Caco-2 (cell line): Measurements from ENCODE around the gene HPS5. TPM values are rescaled to one million over a fixed set of nuclear protein-coding genes. Genes with fewer than 3 reads are reported as not detected.

Experiments
- BruUV-seq: library from RNA; stranded (reverse); fragments of 400-500 nt; replicated peaks from 2 replicates; lab custom pipeline; 2021; lab: Mats Ljungman, UMichigan
- CTCF ChIA-PET: fragments of 300-600 bp; sonication (Branson Sonifier 250); formaldehyde crosslinking; loops from one replicate; lab custom pipeline; 2022; ENCODE audit warnings: antibody characterized with exemption; lab: Charles Lee
- POLR2A ChIA-PET: fragments of 300-600 bp; sonication (Branson Sonifier 250); formaldehyde crosslinking; loops from one replicate; lab custom pipeline; 2022; ENCODE audit warnings: antibody characterized with exemption; lab: Charles Lee
- DNase-seq, 2 experiments: peaks; one replicate each; pipeline versions ENCODE4 v3.0.0 to v3.0.0-alpha.2; 2020 to 2022
- H3K27me3 ChIP-seq: replicated peaks from 2 replicates; pipeline ENCODE4 v1.6.0; 2011; ENCODE audit warnings: low read length; ENCODE audit not compliant: control insufficient read depth, insufficient read depth
- H3K36me3 ChIP-seq: 2 replicates; pipeline ENCODE4 v1.5.1; 2011; ENCODE audit warnings: low read length; ENCODE audit not compliant: control insufficient read depth, insufficient read depth
- H3K4me1 ChIP-seq: fragments of 250-450 bp; sonication (Bioruptor Pico); 2 replicates; pipeline ENCODE4 v1.5.1; 2020; ENCODE audit warnings: mild to moderate bottlenecking
- H3K4me3 ChIP-seq: 2 replicates; pipeline ENCODE4 v1.5.1; 2011; ENCODE audit warnings: low read depth, mild to moderate bottlenecking, control low read depth, low read length
- H3K9me3 ChIP-seq: fragments of 250-450 bp; sonication (Bioruptor Pico); 2 replicates; pipeline ENCODE4 v1.5.1; 2020; ENCODE audit warnings: mild to moderate bottlenecking, moderate library complexity
- H3K27ac Mint-ChIP-seq: one replicate; pipeline ENCODE4 v1.8.0; 2022; ENCODE audit warnings: mixed read lengths; ENCODE audit not compliant: unreplicated experiment
- H3K27me3 Mint-ChIP-seq: one replicate; pipeline ENCODE4 v1.8.0; 2022; ENCODE audit warnings: mixed read lengths; ENCODE audit not compliant: insufficient read depth, unreplicated experiment
- H3K36me3 Mint-ChIP-seq: one replicate; pipeline ENCODE4 v1.8.0; 2022; ENCODE audit warnings: mild to moderate bottlenecking, mixed read lengths; ENCODE audit not compliant: insufficient read depth, unreplicated experiment
- H3K4me1 Mint-ChIP-seq: one replicate; pipeline ENCODE4 v1.8.0; 2022; ENCODE audit warnings: low read depth, mixed read lengths; ENCODE audit not compliant: unreplicated experiment
- H3K4me3 Mint-ChIP-seq: one replicate; pipeline ENCODE4 v1.8.0; 2022; ENCODE audit warnings: mild to moderate bottlenecking, moderate library complexity, mixed read lengths; ENCODE audit not compliant: unreplicated experiment
- H3K9me3 Mint-ChIP-seq: one replicate; pipeline ENCODE4 v1.8.0; 2022; ENCODE audit warnings: mixed read lengths; ENCODE audit not compliant: unreplicated experiment
- intact Hi-C: fragments of 100-400 bp; cut with micrococcal nuclease; formaldehyde crosslinking; loops from one replicate; pipeline ENCODE4 v1.10.0; 2022; ENCODE audit not compliant: unreplicated experiment
- total RNA-seq: library from RNA; stranded (reverse); gene quantifications from 2 replicates; pipeline ENCODE4 v1.2.3, GENCODE V29; 2022
- TF ChIP-seq, protein P1 (sequence below), 2 experiments: fragments of 200-600 bp in 1 of 2; IDR thresholded peaks; 1 replicate in 1 of 2; 2 replicates in 1 of 2; pipeline versions ENCODE4 v1.5.1 to v1.8.0; 2011 to 2022; ENCODE audit warnings: antibody characterized with exemption in 1 of 2, control low read depth in 1 of 2, inconsistent platforms in 1 of 2, low read depth in 1 of 2, low read length in 1 of 2, mild to moderate bottlenecking in 1 of 2, moderate library complexity in 1 of 2; ENCODE audit not compliant: insufficient read depth in 1 of 2, severe bottlenecking in 1 of 2, unreplicated experiment in 1 of 2

Gene HPS5
- total RNA-seq, 1 experiment from 2014 or later: 17.5 TPM

DNA sequence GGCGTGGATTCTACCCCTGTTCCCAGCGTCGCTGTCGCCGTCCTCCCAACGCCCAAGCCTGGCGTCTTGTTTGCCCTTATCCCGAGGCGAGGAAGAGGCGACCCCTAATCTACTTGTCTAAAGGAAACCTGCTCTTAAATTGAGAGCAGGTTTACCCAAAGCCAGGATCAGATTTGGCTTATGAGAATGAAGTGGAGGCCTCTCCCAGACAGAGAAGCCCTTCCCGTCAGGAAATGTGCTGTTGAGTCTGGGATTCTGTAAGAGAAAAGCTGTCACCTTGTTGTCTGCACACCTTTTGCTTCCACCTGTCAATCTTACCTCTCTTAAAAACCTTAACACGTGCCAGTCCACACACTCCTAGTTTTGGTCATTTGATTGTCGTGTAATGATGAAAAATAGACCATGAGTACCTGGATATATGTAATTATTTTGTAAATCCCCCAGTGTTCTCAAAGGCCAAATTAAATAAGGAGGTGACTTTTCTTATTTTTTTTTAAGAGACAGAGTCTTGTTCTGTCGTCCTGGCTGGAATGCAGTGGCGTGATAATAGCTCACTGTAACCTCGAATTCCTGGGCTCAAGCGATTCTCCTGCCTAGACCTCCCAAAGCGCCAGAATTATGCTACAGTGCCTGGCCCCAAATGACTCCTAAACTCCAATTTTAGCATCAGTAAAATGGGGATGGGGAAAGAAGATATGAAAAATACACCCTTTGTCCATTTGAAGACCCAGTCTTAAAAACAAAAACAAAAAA, 1.1 kb upstream of the HPS5 start:
- Histone ChIP-seq H3K36me3 (no peaks in the 10 kb centered on the region; the same call in 1 of the 2 replicates), H3K4me3 (peak overlapping the region; percentile 87), H3K9me3 (no peaks in the 10 kb centered on the region), H3K27me3 (no peaks in the 10 kb centered on the region), H3K4me1 (peaks cover 19% of the 10 kb centered on the region)
- ChIA-PET POLR2A (interaction anchor here (0.6 to 1.1 kb wide), 2 partner anchors 10 to 1154 kb away, joined by 3 to 8 read pairs; no protein-coding TSS in a partner anchor), CTCF (no interaction called here)
- intact Hi-C loops: loop anchor here (1.0 to 5.0 kb wide), 5 partner anchors 10 to 309 kb away; partner anchors contain the start of genes SPTY2D1 and TSG101
- TF ChIP-seq, protein P1, sequence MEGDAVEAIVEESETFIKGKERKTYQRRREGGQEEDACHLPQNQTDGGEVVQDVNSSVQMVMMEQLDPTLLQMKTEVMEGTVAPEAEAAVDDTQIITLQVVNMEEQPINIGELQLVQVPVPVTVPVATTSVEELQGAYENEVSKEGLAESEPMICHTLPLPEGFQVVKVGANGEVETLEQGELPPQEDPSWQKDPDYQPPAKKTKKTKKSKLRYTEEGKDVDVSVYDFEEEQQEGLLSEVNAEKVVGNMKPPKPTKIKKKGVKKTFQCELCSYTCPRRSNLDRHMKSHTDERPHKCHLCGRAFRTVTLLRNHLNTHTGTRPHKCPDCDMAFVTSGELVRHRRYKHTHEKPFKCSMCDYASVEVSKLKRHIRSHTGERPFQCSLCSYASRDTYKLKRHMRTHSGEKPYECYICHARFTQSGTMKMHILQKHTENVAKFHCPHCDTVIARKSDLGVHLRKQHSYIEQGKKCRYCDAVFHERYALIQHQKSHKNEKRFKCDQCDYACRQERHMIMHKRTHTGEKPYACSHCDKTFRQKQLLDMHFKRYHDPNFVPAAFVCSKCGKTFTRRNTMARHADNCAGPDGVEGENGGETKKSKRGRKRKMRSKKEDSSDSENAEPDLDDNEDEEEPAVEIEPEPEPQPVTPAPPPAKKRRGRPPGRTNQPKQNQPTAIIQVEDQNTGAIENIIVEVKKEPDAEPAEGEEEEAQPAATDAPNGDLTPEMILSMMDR (IDR thresholded peaks at IDR 0.05; ENCODE audit: insufficient read depth in 1 of 2, low read depth in 1 of 2, low read length in 1 of 2, severe bottlenecking in 1 of 2, unreplicated experiment in 1 of 2): no peak
- peaks cover 30% of the 10 kb centered on the region for H3K4me1 Mint-ChIP-seq
- no peaks in the 10 kb centered on the region for H3K27me3 Mint-ChIP-seq
- BruUV-seq: TSS peak; percentile 51
- DNase-seq: no peak
- H3K9me3 Mint-ChIP-seq: no peaks in the 10 kb centered on the region
- peak overlapping the region; percentile 100 for H3K27ac Mint-ChIP-seq
- H3K4me3 Mint-ChIP-seq: peak overlapping the region; percentile 84
- H3K36me3 Mint-ChIP-seq: peaks cover 27% of the 10 kb centered on the region

DNA sequence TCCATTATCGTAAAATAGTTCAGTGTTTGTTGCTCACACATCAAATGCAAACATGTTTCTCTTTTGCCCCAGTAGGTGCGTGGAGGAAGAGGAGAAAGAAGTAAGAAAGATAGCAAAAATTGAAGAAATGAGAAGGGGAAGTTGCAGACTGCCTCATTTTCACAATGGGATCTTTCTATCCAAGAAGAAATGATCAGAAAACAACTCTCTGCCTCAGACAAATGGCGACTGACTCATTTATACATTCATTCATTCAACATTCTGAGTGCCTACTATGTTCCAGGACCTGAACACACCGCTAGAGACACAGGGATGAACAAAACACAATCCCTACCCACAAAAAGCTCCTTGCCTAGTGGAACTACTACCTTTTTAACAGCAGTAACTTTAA, 367 bp downstream of the HPS5 start:
- TF ChIP-seq, protein P1 (IDR thresholded peaks at IDR 0.05; ENCODE audit: insufficient read depth in 1 of 2, low read depth in 1 of 2, low read length in 1 of 2, severe bottlenecking in 1 of 2, unreplicated experiment in 1 of 2): no peak
- H3K9me3 Mint-ChIP-seq: no peaks in the 10 kb centered on the region
- POLR2A ChIA-PET: interaction anchor here (0.6 to 2.0 kb wide), 5 partner anchors 8 to 74 kb away, joined by 3 to 16 read pairs (median 12); partner anchors contain the start of gene LDHA
- Histone ChIP-seq H3K27me3 (no peaks in the 10 kb centered on the region), H3K4me1 (peaks cover 19% of the 10 kb centered on the region), H3K4me3 (peak overlapping the region; percentile 87), H3K36me3 (no peaks in the 10 kb centered on the region), H3K9me3 (no peaks in the 10 kb centered on the region)
- peaks cover 24% of the 10 kb centered on the region for H3K36me3 Mint-ChIP-seq
- TSS peak; percentile 74 for BruUV-seq
- intact Hi-C loops: loop anchor here (5.0 kb wide), 3 partner anchors 79 to 311 kb away; partner anchors contain the start of genes SPTY2D1 and TSG101
- peak overlapping the region; percentile 84 for H3K4me3 Mint-ChIP-seq
- no peak for DNase-seq
- no peaks in the 10 kb centered on the region for H3K27me3 Mint-ChIP-seq
- CTCF ChIA-PET: interaction anchor here (1.0 kb wide), 1 partner anchor 9 kb away, joined by 3 read pairs; no protein-coding TSS in a partner anchor
- H3K4me1 Mint-ChIP-seq: peaks cover 30% of the 10 kb centered on the region
- peak overlapping the region; percentile 100 for H3K27ac Mint-ChIP-seq

DNA sequence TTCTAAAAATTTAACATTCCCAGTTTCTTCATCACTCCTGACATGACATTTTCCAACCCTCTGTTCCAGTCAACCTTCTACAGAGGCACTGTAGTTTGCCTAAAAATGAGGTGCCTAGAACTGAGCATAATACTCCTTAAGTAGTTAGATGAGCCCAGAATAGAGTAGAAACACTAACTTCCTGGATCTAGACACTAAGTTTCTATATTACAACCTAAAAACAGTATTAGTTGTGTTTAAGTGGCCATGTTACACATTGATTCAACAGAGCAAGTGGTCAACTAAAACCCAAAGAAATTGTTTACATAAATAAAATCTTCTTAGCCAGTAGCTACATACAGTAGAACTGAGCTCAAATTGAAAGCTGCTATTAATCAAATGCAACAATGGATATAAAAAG, 1.3 kb downstream of the HPS5 start:
- H3K9me3 ChIP-seq: no peaks in the 10 kb centered on the region
- Mint-ChIP-seq H3K27ac (peak overlapping the region; percentile 100), H3K36me3 (peaks cover 18% of the 10 kb centered on the region), H3K9me3 (no peaks in the 10 kb centered on the region), H3K27me3 (no peaks in the 10 kb centered on the region), H3K4me3 (peak overlapping the region; percentile 84), H3K4me1 (peaks cover 30% of the 10 kb centered on the region)
- no TSS peak for BruUV-seq
- H3K36me3 ChIP-seq: no peaks in the 10 kb centered on the region
- TF ChIP-seq, protein P1 (IDR thresholded peaks at IDR 0.05; ENCODE audit: insufficient read depth in 1 of 2, low read depth in 1 of 2, low read length in 1 of 2, severe bottlenecking in 1 of 2, unreplicated experiment in 1 of 2): no peak
- intact Hi-C loops: loop anchor here (5.0 kb wide), 3 partner anchors 78 to 312 kb away; partner anchors contain the start of genes SPTY2D1 and TSG101
- peaks cover 19% of the 10 kb centered on the region for H3K4me1 ChIP-seq
- DNase-seq: no peak
- ChIA-PET CTCF (no interaction called here), POLR2A (interaction anchor here (0.6 to 2.0 kb wide), 4 partner anchors 7 to 213 kb away, joined by 3 to 16 read pairs (median 10); partner anchors contain the start of gene LDHA)
- no peaks in the 10 kb centered on the region for H3K27me3 ChIP-seq
- H3K4me3 ChIP-seq: peak overlapping the region; percentile 87
